ENCODE data around the gene KRTAP5-1.
"Not testable (repeated sequence)": the region's sequence is repeated elsewhere in the genome, so short reads cannot be mapped to it uniquely, and the experiment has no call there.

The KRTAP5-1 gene

GRCh38 chr11:1603629-1604028, 18.5 kb upstream of the KRTAP5-1 start:
- DNase-seq (ENCODE audit: low read depth, low spot score), result no peak
- H3K27ac ChIP-seq, result no peak overlapping the region

- not testable (repeated sequence) for H3K27ac ChIP-seq; DNase-seq (ENCODE audit: low read depth, low spot score)
Observed at GRCh38 chr11:1601663-1602062, 16.6 kb upstream of the KRTAP5-1 start.

- no peak overlapping the region for H3K27ac ChIP-seq
- DNase-seq (ENCODE audit: low read depth, low spot score), result no peak
Observed at GRCh38 chr11:1600626-1601025, 15.5 kb upstream of the KRTAP5-1 start.

GRCh38 chr11:1598816-1599215, 13.7 kb upstream of the KRTAP5-1 start:
- no peak overlapping the region for H3K27ac ChIP-seq
- no peak for DNase-seq (ENCODE audit: low read depth, low spot score)

- not testable (repeated sequence) for H3K27ac ChIP-seq; DNase-seq (ENCODE audit: low read depth, low spot score)
Observed at GRCh38 chr11:1598406-1598805, 13.3 kb upstream of the KRTAP5-1 start.

GRCh38 chr11:1597994-1598380, 12.9 kb upstream of the KRTAP5-1 start, which contains the start of gene KRTAP5-2:
KRTAP5-2 (minus strand) TSS chr11:1598294; CDS start chr11:1598250, 44 bp downstream.
- no peak for DNase-seq (ENCODE audit: low read depth, low spot score)
- H3K27ac ChIP-seq, result no peak within 1 kb of the TSS

GRCh38 chr11:1597331-1597993, 12.4 kb upstream of the KRTAP5-1 start:
- H3K27ac ChIP-seq, result no peak overlapping the region

GRCh38 chr11:1596576-1597121, 11.6 kb upstream of the KRTAP5-1 start:
- not testable (repeated sequence) for H3K27ac ChIP-seq

More at GRCh38 chr11:1597331-1597993, 12.4 kb upstream of the KRTAP5-1 start:
- DNase-seq (ENCODE audit: low read depth, low spot score), result no peak

GRCh38 chr11:1595994-1596575, 11.0 kb upstream of the KRTAP5-1 start:
- H3K27ac ChIP-seq, result not testable (repeated sequence)

More at GRCh38 chr11:1596576-1597121, 11.6 kb upstream of the KRTAP5-1 start:
- not testable (repeated sequence) for DNase-seq (ENCODE audit: low read depth, low spot score)

GRCh38 chr11:1592628-1593027, 7.5 kb upstream of the KRTAP5-1 start:
- no peak for DNase-seq (ENCODE audit: low read depth, low spot score)
- H3K27ac ChIP-seq, result no peak overlapping the region

More at GRCh38 chr11:1595994-1596575, 11.0 kb upstream of the KRTAP5-1 start:
- DNase-seq (ENCODE audit: low read depth, low spot score), result not testable (repeated sequence)

GRCh38 chr11:1589996-1590395, 4.9 kb upstream of the KRTAP5-1 start:
- no peak for DNase-seq (ENCODE audit: low read depth, low spot score)
- peak overlapping the region; percentile 28 for H3K27ac ChIP-seq

- peak overlapping the region; percentile 34 for H3K27ac ChIP-seq
- peak; percentile 45 for DNase-seq (ENCODE audit: low read depth, low spot score)
Observed at GRCh38 chr11:1589191-1589963, 4.3 kb upstream of the KRTAP5-1 start.

GRCh38 chr11:1586699-1587098, 1.6 kb upstream of the KRTAP5-1 start:
- no peak for DNase-seq (ENCODE audit: low read depth, low spot score)
- H3K27ac ChIP-seq, result no peak overlapping the region

- H3K27ac ChIP-seq; DNase-seq (ENCODE audit: low read depth, low spot score): not testable (repeated sequence)
Observed at GRCh38 chr11:1582909-1583308, 2.2 kb downstream of the KRTAP5-1 start.

- H3K27ac ChIP-seq, result no peak overlapping the region
- no peak for DNase-seq (ENCODE audit: low read depth, low spot score)
Observed at GRCh38 chr11:1581976-1582375, 3.1 kb downstream of the KRTAP5-1 start.

GRCh38 chr11:1576825-1577224, 8.3 kb downstream of the KRTAP5-1 start:
- DNase-seq (ENCODE audit: low read depth, low spot score), result no peak
- H3K27ac ChIP-seq, result no peak overlapping the region

- not testable (repeated sequence) for DNase-seq (ENCODE audit: low read depth, low spot score); H3K27ac ChIP-seq
Observed at GRCh38 chr11:1575756-1576155, 9.3 kb downstream of the KRTAP5-1 start.

- DNase-seq (ENCODE audit: low read depth, low spot score), result no peak
Observed at GRCh38 chr11:1574933-1575242, 10.2 kb downstream of the KRTAP5-1 start.

GRCh38 chr11:1574238-1574932, 10.7 kb downstream of the KRTAP5-1 start:
- H3K27ac ChIP-seq, result peak overlapping the region; percentile 52
- DNase-seq (ENCODE audit: low read depth, low spot score), result no peak

More at GRCh38 chr11:1574933-1575242, 10.2 kb downstream of the KRTAP5-1 start:
- no peak overlapping the region for H3K27ac ChIP-seq

- H3K27ac ChIP-seq, result peak overlapping the region; percentile 52
- DNase-seq (ENCODE audit: low read depth, low spot score), result no peak
Observed at GRCh38 chr11:1573903-1574237, 11.2 kb downstream of the KRTAP5-1 start.
